ENCODE measurements around the gene TP53RK.

DNA sequence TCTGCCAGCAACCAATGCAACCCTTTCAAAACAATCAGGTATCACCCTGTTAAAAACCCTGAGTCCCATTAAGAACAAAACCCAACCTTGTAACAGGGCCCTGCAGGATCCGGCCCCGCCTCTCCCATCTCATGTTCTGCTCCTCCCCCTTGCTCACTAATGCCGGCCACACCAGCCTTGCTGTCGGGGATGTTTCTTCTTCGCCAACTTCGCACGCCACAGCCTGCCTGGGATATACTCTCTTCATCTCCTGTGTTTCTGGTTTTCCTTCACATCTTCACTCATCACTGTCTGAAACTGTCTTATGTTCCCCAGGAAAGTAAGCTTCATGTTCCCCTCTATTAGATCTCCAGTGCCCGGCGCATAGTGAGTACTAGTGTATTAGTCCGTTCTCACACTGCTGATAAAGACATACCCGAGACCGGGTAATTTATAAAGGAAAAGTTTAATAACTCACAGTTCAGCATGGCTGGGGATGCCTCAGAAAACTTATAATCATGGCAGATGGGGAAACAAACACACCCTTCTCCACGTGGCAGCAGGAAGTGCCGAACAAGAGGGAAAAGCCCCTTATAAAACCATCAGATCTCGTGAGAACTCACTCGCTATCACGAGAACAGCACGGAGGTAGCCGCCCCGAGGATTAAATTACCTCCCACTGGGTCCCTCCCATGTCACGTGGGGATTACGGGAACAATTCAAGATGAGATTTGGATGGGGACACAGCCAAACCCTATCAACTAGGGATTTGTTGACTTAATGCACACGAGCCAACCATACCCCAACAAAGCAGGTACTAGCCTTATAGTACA is 5.1 kb downstream of the TP53RK start:
- TF ChIP-seq, protein P1, sequence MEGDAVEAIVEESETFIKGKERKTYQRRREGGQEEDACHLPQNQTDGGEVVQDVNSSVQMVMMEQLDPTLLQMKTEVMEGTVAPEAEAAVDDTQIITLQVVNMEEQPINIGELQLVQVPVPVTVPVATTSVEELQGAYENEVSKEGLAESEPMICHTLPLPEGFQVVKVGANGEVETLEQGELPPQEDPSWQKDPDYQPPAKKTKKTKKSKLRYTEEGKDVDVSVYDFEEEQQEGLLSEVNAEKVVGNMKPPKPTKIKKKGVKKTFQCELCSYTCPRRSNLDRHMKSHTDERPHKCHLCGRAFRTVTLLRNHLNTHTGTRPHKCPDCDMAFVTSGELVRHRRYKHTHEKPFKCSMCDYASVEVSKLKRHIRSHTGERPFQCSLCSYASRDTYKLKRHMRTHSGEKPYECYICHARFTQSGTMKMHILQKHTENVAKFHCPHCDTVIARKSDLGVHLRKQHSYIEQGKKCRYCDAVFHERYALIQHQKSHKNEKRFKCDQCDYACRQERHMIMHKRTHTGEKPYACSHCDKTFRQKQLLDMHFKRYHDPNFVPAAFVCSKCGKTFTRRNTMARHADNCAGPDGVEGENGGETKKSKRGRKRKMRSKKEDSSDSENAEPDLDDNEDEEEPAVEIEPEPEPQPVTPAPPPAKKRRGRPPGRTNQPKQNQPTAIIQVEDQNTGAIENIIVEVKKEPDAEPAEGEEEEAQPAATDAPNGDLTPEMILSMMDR (IDR thresholded peaks at IDR 0.05; ENCODE audit: low read length): no peak
- TF ChIP-seq EZH2 (optimal IDR thresholded peaks at IDR 0.05; ENCODE audit: low read depth, low read length): no peak
